Liver (tissue), 3 donors: Measurements from ENCODE around the gene WIPF2.

Experiments used
- GABPA ChIP-seq, 2 donors: IDR thresholded peaks in 1 of 2; conservative IDR thresholded peaks in 1 of 2; 2 replicates each; pipeline ENCODE4 v1.6.1; 2016; ENCODE audit warnings: antibody characterized with exemption in 2 of 2, mild to moderate bottlenecking in 1 of 2, moderate library complexity in 1 of 2
- JUND ChIP-seq, 2 donors: IDR thresholded peaks; 2 replicates each; pipeline ENCODE4 v1.6.1; 2016; ENCODE audit warnings: antibody characterized with exemption in 2 of 2
- RAD21 ChIP-seq, 2 donors: IDR thresholded peaks; 2 replicates each; pipeline ENCODE4 v1.6.1; 2016; ENCODE audit warnings: antibody characterized with exemption in 2 of 2, mild to moderate bottlenecking in 2 of 2
- YY1 ChIP-seq: IDR thresholded peaks from 2 replicates; pipeline ENCODE4 v1.6.1; 2016; ENCODE audit warnings: antibody characterized with exemption, mild to moderate bottlenecking
- TF ChIP-seq, protein P1 (sequence below): fragments of 150-350 bp; IDR thresholded peaks from 2 replicates; pipeline ENCODE4 v1.5.1; 2017; ENCODE audit warnings: improper control_type of control experiment, low read depth, low read length; ENCODE audit not compliant: missing input control
- TF ChIP-seq, protein P2 (sequence below): IDR thresholded peaks from 2 replicates; pipeline ENCODE4 v1.6.1; 2016; ENCODE audit warnings: antibody characterized with exemption, mild to moderate bottlenecking
- donor health status: healthy.
- donor health status: healthy.

DNA sequence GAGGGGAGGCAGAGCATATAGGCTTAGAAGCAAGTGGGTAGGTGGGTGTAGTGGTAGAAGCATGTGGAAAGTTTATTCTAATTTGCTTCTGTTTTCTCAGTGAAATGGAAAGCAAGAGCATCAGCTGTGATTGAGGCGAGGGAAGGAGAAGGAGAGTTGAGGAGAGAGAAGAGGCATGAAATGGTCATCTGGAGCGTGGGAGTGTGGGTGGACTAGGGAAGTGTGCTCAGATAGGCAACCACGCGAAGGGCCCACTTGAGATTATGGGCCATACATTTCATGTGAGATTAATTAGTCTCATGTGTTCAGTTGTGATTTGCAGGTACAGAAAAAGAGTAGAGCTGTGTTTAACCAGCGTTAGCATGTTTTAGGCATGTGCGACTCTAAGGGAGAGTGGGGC lies 47.8 kb downstream of the WIPF2 start:
- TF ChIP-seq, protein P1, sequence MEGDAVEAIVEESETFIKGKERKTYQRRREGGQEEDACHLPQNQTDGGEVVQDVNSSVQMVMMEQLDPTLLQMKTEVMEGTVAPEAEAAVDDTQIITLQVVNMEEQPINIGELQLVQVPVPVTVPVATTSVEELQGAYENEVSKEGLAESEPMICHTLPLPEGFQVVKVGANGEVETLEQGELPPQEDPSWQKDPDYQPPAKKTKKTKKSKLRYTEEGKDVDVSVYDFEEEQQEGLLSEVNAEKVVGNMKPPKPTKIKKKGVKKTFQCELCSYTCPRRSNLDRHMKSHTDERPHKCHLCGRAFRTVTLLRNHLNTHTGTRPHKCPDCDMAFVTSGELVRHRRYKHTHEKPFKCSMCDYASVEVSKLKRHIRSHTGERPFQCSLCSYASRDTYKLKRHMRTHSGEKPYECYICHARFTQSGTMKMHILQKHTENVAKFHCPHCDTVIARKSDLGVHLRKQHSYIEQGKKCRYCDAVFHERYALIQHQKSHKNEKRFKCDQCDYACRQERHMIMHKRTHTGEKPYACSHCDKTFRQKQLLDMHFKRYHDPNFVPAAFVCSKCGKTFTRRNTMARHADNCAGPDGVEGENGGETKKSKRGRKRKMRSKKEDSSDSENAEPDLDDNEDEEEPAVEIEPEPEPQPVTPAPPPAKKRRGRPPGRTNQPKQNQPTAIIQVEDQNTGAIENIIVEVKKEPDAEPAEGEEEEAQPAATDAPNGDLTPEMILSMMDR: no peak
- TF ChIP-seq, protein P2, sequence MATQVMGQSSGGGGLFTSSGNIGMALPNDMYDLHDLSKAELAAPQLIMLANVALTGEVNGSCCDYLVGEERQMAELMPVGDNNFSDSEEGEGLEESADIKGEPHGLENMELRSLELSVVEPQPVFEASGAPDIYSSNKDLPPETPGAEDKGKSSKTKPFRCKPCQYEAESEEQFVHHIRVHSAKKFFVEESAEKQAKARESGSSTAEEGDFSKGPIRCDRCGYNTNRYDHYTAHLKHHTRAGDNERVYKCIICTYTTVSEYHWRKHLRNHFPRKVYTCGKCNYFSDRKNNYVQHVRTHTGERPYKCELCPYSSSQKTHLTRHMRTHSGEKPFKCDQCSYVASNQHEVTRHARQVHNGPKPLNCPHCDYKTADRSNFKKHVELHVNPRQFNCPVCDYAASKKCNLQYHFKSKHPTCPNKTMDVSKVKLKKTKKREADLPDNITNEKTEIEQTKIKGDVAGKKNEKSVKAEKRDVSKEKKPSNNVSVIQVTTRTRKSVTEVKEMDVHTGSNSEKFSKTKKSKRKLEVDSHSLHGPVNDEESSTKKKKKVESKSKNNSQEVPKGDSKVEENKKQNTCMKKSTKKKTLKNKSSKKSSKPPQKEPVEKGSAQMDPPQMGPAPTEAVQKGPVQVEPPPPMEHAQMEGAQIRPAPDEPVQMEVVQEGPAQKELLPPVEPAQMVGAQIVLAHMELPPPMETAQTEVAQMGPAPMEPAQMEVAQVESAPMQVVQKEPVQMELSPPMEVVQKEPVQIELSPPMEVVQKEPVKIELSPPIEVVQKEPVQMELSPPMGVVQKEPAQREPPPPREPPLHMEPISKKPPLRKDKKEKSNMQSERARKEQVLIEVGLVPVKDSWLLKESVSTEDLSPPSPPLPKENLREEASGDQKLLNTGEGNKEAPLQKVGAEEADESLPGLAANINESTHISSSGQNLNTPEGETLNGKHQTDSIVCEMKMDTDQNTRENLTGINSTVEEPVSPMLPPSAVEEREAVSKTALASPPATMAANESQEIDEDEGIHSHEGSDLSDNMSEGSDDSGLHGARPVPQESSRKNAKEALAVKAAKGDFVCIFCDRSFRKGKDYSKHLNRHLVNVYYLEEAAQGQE: no peak
- no peak for TF ChIP-seq GABPA (IDR thresholded peaks at IDR 0.05 in 1 of 2, conservative IDR thresholded peaks at IDR 0.05 in 1 of 2)
- no peak for TF ChIP-seq JUND (IDR thresholded peaks at IDR 0.05)
- TF ChIP-seq YY1: no peak
- TF ChIP-seq RAD21 (IDR thresholded peaks at IDR 0.05): no peak
